Measurements from ENCODE around the gene TMEM240. TPM values are rescaled to one million over a fixed set of nuclear protein-coding genes. Genes with fewer than 3 reads are reported as not detected.

The TMEM240 gene
- total RNA-seq, 2 donors from 2014 or later: 0.77 to 0.91 TPM

DNA sequence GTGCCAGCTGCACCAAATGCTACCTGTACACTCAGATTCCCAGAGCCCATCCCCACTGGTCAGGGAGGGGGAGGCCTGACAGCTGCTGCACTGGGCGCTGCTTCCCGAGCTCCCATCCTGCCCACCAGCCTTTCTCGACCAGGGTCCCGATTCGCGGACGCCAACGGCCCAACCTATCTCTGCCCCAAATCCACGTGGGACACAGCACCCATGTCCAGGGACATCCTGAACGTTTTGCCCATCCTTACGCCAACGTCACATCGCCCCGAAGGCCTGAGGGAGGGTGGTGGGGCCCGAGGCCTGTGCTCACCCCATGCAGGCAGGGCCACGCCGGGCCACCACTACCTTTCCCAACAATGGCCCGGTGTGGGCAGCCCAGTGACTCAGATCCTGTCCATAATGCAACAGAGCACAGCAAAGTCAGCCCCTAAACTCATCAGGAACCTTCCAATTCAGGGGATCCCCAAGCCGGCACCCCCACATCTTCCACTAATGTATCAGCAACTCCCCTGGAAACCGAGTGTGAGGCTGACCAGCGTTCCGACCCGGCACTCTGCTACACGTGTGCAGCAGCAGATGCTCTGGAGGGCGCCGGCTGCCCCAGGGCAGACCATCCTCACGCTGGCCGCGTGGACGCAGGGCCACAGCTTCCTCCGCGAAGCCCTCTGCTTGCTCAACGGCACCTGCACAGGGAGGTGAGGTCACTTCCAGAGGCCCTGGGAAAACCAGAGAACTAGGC lies 11.3 kb upstream of the TMEM240 start:
- no peaks in the 10 kb centered on the region for H3K27me3 ChIP-seq
- no peak overlapping the region for H3K9ac ChIP-seq (ENCODE audit: low read depth in 2 of 2, low read length in 2 of 2)
- no peak for TF ChIP-seq CTCF (IDR thresholded peaks at IDR 0.05)
- intact Hi-C loops (cut with DNase I): no loop called here
- no peak for DNase-seq
- no peak overlapping the region for H3K27ac ChIP-seq
- no peaks in the 10 kb centered on the region for H3K36me3 ChIP-seq
- no peak overlapping the region for H3K4me3 ChIP-seq
- H3K4me1 ChIP-seq: no peaks in the 10 kb centered on the region
- H3K9me3 ChIP-seq: no peaks in the 10 kb centered on the region

- Histone ChIP-seq H3K27ac (no peak overlapping the region), H3K9ac (ENCODE audit: low read depth in 2 of 2, low read length in 2 of 2) (no peak overlapping the region), H3K36me3 (no peaks in the 10 kb centered on the region), H3K9me3 (no peaks in the 10 kb centered on the region), H3K27me3 (no peaks in the 10 kb centered on the region), H3K4me1 (no peaks in the 10 kb centered on the region), H3K4me3 (no peak overlapping the region)
- intact Hi-C loops (cut with DNase I): no loop called here
- no peak for TF ChIP-seq CTCF (IDR thresholded peaks at IDR 0.05)
- DNase-seq: no peak
Observed at GRCh38 chr1:1550591-1551432, 10.4 kb upstream of the TMEM240 start.

- Histone ChIP-seq H3K4me3 (no peak overlapping the region), H3K36me3 (no peaks in the 10 kb centered on the region), H3K27me3 (no peaks in the 10 kb centered on the region), H3K4me1 (no peaks in the 10 kb centered on the region), H3K9me3 (no peaks in the 10 kb centered on the region), H3K27ac (no peak overlapping the region), H3K9ac (ENCODE audit: low read depth in 2 of 2, low read length in 2 of 2) (no peak overlapping the region)
- intact Hi-C loops (cut with DNase I): no loop called here
- TF ChIP-seq CTCF (IDR thresholded peaks at IDR 0.05): no peak
- DNase-seq: no peak
Observed at GRCh38 chr1:1550087-1550486, 9.7 kb upstream of the TMEM240 start.

- Histone ChIP-seq H3K27me3 (no peaks in the 10 kb centered on the region), H3K36me3 (no peaks in the 10 kb centered on the region), H3K4me3 (no peak overlapping the region), H3K9me3 (no peaks in the 10 kb centered on the region), H3K4me1 (no peaks in the 10 kb centered on the region), H3K27ac (no peak overlapping the region), H3K9ac (ENCODE audit: low read depth in 2 of 2, low read length in 2 of 2) (no peak overlapping the region)
- intact Hi-C loops (cut with DNase I): no loop called here
- no peak for DNase-seq
- no peak for TF ChIP-seq CTCF (IDR thresholded peaks at IDR 0.05)
Observed at GRCh38 chr1:1548591-1548990, 8.2 kb upstream of the TMEM240 start.

DNA sequence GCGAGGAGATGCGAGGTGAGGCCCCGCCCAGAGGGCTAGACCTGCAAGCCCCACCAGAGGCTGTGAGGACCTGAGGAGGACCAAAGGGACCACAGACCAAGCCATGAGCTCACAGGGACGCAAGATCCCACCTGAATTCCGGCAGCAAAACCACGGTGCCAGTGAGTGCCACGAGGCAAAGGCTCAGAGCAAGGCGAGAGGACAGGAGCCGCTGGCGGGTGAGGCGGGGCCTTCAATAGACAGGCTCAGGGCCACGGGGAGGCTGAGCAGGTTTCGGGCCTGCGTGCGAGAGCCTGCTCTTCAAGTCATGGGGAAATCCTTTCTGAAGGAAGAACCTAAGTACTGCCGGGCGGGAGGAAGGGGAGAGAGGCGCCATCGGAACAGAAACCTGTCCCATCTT lies 7.1 kb upstream of the TMEM240 start:
- Histone ChIP-seq H3K9me3 (no peaks in the 10 kb centered on the region), H3K27me3 (no peaks in the 10 kb centered on the region), H3K4me3 (no peak overlapping the region), H3K9ac (ENCODE audit: low read depth in 2 of 2, low read length in 2 of 2) (no peak overlapping the region), H3K27ac (no peak overlapping the region), H3K4me1 (no peaks in the 10 kb centered on the region), H3K36me3 (no peaks in the 10 kb centered on the region)
- no peak for DNase-seq
- TF ChIP-seq CTCF (IDR thresholded peaks at IDR 0.05): no peak
- intact Hi-C loops (cut with DNase I): no loop called here
